ENCODE results near the gene PANK1.

The PANK1 gene

GRCh38 chr10:89566095-89566950 is 78.7 kb downstream of the PANK1 start:
- TF ChIP-seq CREB1 (IDR thresholded peaks at IDR 0.05; ENCODE audit: low read depth) (no peak), TEAD4 (IDR thresholded peaks at IDR 0.05) (no peak), EGR1 (IDR thresholded peaks at IDR 0.05) (no peak), ZBTB7A (IDR thresholded peaks at IDR 0.05; ENCODE audit: low read depth) (no peak), CEBPB (IDR thresholded peaks at IDR 0.05) (no peak), FOXM1 (IDR thresholded peaks at IDR 0.05; ENCODE audit: borderline replicate concordance, low read depth) (no peak), TAF1 (IDR thresholded peaks at IDR 0.05; ENCODE audit: low read depth) (no peak), NFIC (IDR thresholded peaks at IDR 0.05) (no peak), USF1 (IDR thresholded peaks at IDR 0.05) (no peak), YY1 (IDR thresholded peaks at IDR 0.05; ENCODE audit: low read depth) (no peak), REST (IDR thresholded peaks at IDR 0.05; ENCODE audit: low read depth) (no peak), MAX (IDR thresholded peaks at IDR 0.05) (no peak), EP300 (IDR thresholded peaks at IDR 0.05; ENCODE audit: borderline replicate concordance) (no peak), TCF12 (IDR thresholded peaks at IDR 0.05; ENCODE audit: low read depth) (no peak), RAD21 (IDR thresholded peaks at IDR 0.05; ENCODE audit: low read depth) (no peak)

- TF ChIP-seq MAX (IDR thresholded peaks at IDR 0.05) (no peak), FOXM1 (IDR thresholded peaks at IDR 0.05; ENCODE audit: borderline replicate concordance, low read depth) (no peak), TCF12 (IDR thresholded peaks at IDR 0.05; ENCODE audit: low read depth) (no peak), ZBTB7A (IDR thresholded peaks at IDR 0.05; ENCODE audit: low read depth) (no peak), TEAD4 (IDR thresholded peaks at IDR 0.05) (no peak), TAF1 (IDR thresholded peaks at IDR 0.05; ENCODE audit: low read depth) (no peak), EGR1 (IDR thresholded peaks at IDR 0.05) (no peak), CREB1 (IDR thresholded peaks at IDR 0.05; ENCODE audit: low read depth) (no peak), REST (IDR thresholded peaks at IDR 0.05; ENCODE audit: low read depth) (no peak), YY1 (IDR thresholded peaks at IDR 0.05; ENCODE audit: low read depth) (no peak)
Measured at GRCh38 chr10:89565180-89565579, 79.9 kb downstream of the PANK1 start.

- no peak for TF ChIP-seq ZBTB7A (IDR thresholded peaks at IDR 0.05; ENCODE audit: low read depth)
- no peak for TF ChIP-seq YY1 (IDR thresholded peaks at IDR 0.05; ENCODE audit: low read depth)
- 0 out of 2 replicates have a peak, but pooled peaks have one; percentile 25 for TF ChIP-seq CEBPB (IDR thresholded peaks at IDR 0.05)
- TF ChIP-seq TEAD4 (IDR thresholded peaks at IDR 0.05), result 0 out of 2 replicates have a peak, but pooled peaks have one; percentile 20
- TF ChIP-seq RAD21 (IDR thresholded peaks at IDR 0.05; ENCODE audit: low read depth), result peak; percentile 99
- TF ChIP-seq TCF12 (IDR thresholded peaks at IDR 0.05; ENCODE audit: low read depth), result no peak
Measured at GRCh38 chr10:89563861-89564478, 81.1 kb downstream of the PANK1 start.

GRCh38 chr10:89563311-89563710 is 81.7 kb downstream of the PANK1 start:
- TF ChIP-seq REST (IDR thresholded peaks at IDR 0.05; ENCODE audit: low read depth) (no peak), EP300 (IDR thresholded peaks at IDR 0.05; ENCODE audit: borderline replicate concordance) (no peak), TCF12 (IDR thresholded peaks at IDR 0.05; ENCODE audit: low read depth) (no peak), CEBPB (IDR thresholded peaks at IDR 0.05) (no peak), EGR1 (IDR thresholded peaks at IDR 0.05) (no peak), TEAD4 (IDR thresholded peaks at IDR 0.05) (no peak), TAF1 (IDR thresholded peaks at IDR 0.05; ENCODE audit: low read depth) (no peak), CREB1 (IDR thresholded peaks at IDR 0.05; ENCODE audit: low read depth) (no peak)
